NCI-H524 (cell line): ENCODE results near the gene SLC25A51.
A peak's percentile ranks its signal among the peaks of the same experiment; 100 is the strongest.
"Not testable (repeated sequence)": the region's sequence is repeated elsewhere in the genome, so short reads cannot be mapped to it uniquely, and the experiment has no call there.

ENCODE experiments used
- DNase-seq, 2 experiments: peaks; one replicate each; lab custom pipeline; 2025; lab: John Stamatoyannopoulos, UW

SLC25A51 gene

GRCh38 chr9:37904445-37905130, 661 bp upstream of the SLC25A51 start:
- DNase-seq: peak; percentile 47 to 54

- peak in 1 of 2 experiments; percentile 60 for DNase-seq
These were observed 906 bp downstream of the SLC25A51 start for GRCh38 chr9:37902796-37903646.

GRCh38 chr9:37902131-37902530, 1.8 kb downstream of the SLC25A51 start:
- DNase-seq: no peak

DNA sequence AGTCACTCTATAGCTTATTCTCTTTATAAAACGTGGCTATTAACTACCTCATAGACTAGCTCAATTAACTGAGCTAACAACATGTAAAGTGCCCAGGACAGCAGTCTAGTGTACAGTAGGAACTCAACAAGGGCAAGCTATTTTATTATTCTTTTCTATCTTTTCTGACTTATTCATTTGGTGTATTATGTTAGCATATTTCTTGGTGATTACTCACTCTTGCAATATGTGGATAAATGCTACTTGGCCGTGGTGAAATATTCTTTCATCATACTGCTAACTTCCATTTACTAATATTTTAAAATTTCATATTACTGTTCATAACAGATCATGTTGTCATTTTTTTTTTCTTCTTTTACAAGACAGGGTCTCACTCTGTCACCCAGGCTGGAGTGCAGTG, 4.9 kb downstream of the SLC25A51 start:
- no peak for DNase-seq

DNA sequence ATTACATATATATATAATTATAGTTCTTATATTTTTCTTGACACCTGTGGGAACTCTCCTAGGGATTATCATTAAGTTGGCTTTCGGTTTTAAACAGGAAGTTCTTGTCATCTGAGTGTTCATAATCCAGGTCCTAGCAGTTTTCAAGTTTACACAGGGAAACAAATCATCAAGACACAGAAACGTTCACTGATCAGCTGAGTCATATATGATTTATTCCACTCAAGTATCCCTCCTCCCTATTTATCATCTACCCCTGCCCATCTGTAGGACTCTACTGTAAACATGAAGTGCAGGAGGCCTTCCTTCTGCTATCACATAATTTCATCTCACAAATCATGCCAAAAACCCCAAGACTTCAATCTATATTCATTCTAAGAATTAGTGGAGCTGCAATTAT, 6.3 kb downstream of the SLC25A51 start:
- DNase-seq: no peak

- no peak for DNase-seq
These were observed 11.9 kb downstream of the SLC25A51 start for GRCh38 chr9:37892063-37892462.

DNA sequence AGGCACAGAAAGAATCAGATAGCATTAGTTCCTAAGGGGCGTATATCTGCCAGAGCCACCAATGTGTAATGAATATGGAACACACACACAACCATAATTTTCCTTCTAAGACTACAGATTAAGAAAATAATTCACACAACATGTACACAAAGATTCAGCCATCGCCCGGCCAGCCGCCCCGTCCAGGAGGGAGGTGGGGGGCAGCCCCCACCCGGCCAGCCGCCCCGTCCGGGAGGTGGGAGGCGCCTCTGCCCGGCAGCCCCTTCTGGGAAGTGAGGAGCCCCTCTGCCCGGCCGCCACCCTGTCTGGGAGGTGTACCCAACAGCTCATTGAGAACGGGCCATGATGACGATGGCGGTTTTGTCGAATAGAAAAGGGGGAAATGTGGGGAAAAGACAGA, 12.9 kb downstream of the SLC25A51 start:
- not testable (repeated sequence) for DNase-seq

DNA sequence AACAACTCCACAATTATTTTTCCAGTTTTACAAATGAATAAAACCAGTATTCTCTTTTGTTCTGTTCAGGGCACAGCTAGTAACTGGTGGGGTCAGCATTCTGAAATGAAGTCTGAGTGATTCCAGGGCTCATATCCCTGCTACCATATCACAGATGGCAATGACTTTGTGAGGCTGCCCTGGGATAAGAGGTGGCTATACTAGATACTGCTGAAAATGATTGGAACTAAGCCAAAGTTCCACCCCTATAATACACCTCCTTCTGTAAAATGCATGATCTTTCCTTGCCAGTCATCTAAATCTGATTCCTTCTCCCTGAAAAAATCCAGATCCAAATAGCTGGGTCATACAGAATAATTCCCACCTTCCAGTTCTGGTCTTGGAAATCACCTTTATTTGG, 14.4 kb downstream of the SLC25A51 start:
- no peak for DNase-seq

- not testable (repeated sequence) for DNase-seq
These were observed 15.8 kb downstream of the SLC25A51 start for GRCh38 chr9:37887977-37888583.

- DNase-seq: no peak
These were observed 22.9 kb downstream of the SLC25A51 start for GRCh38 chr9:37880916-37881479.

DNA sequence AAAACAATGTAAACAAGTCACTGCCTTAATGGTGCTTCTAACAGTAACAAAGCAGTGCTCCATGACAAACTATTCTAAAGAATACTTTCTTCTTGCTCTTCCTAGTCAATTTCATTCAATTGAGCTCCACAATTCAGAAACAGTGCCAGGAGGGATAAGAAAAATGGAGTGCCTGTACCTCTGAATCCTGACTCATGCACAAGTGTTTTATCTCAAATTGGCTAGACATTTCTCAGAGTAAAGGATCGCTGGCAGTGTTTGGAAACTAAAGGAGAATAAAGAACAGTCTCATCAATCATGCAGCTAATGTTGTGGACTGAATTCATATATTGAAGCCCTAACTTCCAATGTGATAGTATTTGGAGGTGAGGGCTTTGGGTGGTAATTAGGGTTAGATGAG, 27.6 kb downstream of the SLC25A51 start:
- no peak for DNase-seq

- no peak for DNase-seq
These were observed 30.0 kb downstream of the SLC25A51 start for GRCh38 chr9:37873955-37874354.

GRCh38 chr9:37870799-37871176, 33.1 kb downstream of the SLC25A51 start:
- no peak for DNase-seq

DNA sequence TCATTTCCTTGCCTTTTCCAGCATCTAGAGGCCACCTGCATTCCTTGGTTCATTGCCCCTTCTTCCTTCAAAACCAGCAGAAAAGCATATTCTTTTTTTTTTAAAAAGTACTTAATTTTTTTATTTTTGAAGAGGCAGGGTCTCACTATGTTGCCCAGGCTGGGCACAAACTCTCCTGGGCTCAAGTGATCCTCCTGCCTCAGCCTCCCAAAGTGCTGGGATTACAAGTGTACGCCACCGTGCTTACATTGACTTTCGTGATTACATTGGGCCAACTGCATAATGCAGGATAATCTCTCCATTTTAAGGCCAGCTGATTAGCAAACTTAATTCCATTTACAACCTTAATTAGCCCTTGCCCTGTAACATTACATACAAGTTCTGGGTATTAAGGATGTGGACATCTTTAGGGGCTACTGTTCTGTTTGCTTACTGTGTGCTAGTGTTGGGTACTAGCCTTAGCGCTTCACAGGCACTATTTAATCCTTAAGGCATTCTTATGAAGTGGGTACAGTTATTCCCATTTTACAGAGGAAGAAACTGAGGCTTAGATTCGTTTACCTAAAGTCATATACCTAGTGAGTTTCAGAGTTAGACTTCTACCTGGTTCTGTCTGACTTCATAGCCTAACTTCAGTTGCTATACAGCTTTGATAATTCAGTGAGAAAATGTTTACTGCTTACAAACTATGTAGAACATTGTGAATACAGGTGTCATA, 33.7 kb downstream of the SLC25A51 start:
- DNase-seq: no peak

DNA sequence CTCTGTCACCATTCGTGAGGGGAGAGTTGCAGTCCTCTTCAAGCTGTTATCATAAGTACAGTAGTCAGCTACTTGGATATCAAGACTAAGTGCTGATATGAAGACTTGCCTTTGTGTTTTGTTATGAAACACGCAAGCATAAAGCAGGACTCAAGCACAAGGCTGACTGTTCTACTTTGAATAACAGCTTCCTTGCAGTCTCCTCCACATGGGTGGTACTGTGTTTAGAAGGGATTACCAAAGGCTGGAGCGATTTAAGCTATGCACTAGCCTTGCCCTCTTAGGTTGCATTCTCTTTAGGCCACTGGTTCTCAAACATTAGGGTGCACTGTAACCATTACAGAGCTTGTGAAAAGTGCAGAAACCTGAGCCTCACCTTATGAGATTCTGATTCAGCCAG, 41.4 kb downstream of the SLC25A51 start:
- no peak for DNase-seq

GRCh38 chr9:37859043-37859442, 44.9 kb downstream of the SLC25A51 start:
- peak in 1 of 2 experiments; percentile 9 for DNase-seq

DNA sequence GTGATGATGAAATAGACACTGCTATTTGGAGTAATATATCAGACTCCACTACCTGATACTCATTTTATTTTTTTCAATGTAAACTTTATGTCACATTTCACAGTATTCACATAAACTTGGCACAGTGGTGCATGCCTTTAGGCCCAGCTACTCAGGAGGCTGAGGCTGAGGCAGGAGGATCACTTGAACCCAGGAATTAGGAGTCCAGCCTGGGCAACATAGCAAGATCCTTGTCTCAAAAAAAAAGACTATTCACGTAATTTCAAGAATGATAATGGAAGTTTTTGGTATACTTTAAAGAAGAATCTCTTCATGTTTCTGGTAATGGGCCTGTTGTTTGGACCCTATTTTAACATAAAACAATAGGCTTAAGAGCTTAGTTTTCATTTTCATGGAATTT, 47.4 kb downstream of the SLC25A51 start:
- DNase-seq: no peak

GRCh38 chr9:37852222-37852621, 51.7 kb downstream of the SLC25A51 start:
- DNase-seq: no peak

DNA sequence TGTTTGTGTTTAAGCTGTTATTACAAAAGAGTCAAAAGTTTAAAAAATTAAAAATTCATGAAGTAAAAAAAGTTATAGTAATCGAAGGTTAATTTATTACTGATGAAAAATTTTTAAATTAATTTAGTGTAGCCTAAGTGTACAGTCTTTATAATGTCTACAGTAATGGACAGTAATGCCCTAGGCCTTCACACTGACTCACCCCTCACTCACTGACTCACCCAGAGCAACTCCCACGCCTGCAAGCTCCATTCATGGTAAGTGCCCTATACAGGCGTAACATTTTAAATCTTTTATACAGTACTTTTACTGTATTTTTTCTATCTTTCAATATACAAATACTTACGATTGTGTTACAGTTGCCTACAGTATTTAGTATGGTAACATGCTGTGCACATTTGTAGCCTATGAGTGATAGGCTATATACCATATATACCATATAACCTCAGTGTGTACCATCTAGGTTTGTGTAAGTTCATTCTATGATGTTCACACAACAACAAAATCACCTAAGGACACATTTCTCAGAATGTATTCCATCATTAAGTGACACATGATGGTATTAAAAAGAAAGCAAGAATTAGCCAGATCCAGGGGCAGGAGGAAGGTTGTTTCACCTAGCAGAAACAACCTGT, 63.2 kb downstream of the SLC25A51 start:
- DNase-seq: no peak

DNA sequence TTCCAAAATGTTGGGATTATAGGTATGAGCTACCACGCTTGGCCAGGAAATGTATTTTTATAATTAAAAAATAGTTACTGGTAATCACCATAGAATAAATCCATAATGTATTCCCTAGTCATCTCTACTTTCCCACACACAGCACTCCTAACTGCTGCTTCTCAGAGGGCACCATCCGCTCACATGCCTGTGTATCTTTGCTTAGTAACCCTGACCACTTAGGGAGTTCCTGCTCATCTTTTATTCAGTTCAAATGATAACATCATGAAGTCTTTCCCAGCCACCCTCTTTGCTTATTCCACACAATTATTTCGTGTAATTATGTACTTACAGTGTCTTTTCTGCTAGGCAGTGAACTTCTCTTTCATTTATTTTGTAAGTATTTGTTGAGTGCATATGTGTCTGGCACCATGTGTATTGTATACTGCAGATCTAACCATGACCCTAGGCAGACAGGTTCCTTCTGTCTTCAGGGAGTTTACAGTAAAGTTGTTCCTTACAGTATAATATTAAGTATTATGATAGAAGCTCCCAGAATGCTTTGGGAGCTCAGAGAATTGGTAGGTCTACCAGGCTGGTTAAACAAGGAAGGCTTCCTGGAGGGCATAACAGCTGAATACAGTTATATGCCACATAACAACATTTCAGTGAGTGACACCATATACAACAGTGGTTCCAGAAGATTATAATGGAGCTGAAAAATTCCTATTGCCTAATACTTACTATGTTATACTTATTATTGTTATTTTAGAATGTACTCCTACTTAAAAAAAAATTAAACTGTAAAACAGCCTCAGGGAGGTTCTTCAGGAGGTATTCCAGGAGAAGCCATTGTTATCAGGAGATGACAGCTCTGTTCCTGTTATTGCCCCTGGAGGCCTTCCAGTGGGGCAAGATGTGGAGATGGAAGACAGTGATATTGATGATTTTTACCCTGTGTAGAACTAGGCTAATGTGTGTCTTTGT, 64.1 kb downstream of the SLC25A51 start:
- no peak for DNase-seq
